Adrenal gland (tissue), 12 donors: ENCODE data around the gene CLEC14A. TPM values are rescaled to one million over a fixed set of nuclear protein-coding genes. Genes with fewer than 3 reads are reported as not detected.

Source experiments
- DNase-seq, 7 donors: peaks; one replicate each; pipeline ENCODE4 v3.0.0-alpha.2; 2019 to 2020
- H3K27ac ChIP-seq, 5 donors: fragments of 200-600 bp; sonication (generic) in 4 of 5; 1 replicate in 3 of 5; 2 replicates in 2 of 5; pipeline versions ENCODE4 v1.5.1 to v1.8.0; 2016 to 2020; ENCODE audit warnings: mild to moderate bottlenecking in 1 of 5
- H3K27me3 ChIP-seq: fragments of 200-600 bp; 2 replicates; pipeline ENCODE4 v1.8.0; 2021
- H3K36me3 ChIP-seq, 2 donors: fragments of 200-600 bp; replicated peaks in 1 of 2; 1 replicate in 1 of 2; 2 replicates in 1 of 2; pipeline versions ENCODE4 v1.5.1 to v1.8.0; 2018 to 2022
- H3K4me1 ChIP-seq, 2 donors: fragments of 200-600 bp; replicated peaks in 1 of 2; 1 replicate in 1 of 2; 2 replicates in 1 of 2; pipeline versions ENCODE4 v1.5.1 to v1.8.0; 2018 to 2021
- H3K4me3 ChIP-seq, 4 donors: fragments of 200-600 bp; sonication (generic) in 3 of 4; one replicate each; pipeline ENCODE4 v1.5.1; 2016 to 2018
- H3K9me3 ChIP-seq, 3 donors: fragments of 200-600 bp; sonication (generic) in 1 of 3; replicated peaks in 1 of 3; 1 replicate in 2 of 3; 2 replicates in 1 of 3; pipeline versions ENCODE4 v1.5.1 to v1.8.0; 2016 to 2021
- POLR2A ChIP-seq, 2 donors: fragments of 450-650 bp; IDR thresholded peaks; one replicate each; pipeline ENCODE4 v1.6.1; 2017; ENCODE audit warnings: antibody characterized with exemption in 2 of 2, mild to moderate bottlenecking in 2 of 2, moderate library complexity in 1 of 2
- WGBS, 4 donors: extraction: QIAGEN DNeasy Blood & Tissue Kit in 2 of 4; methylation state at CpG; one replicate each; pipeline versions ENCODE4 v1.1.5 to v1.1.7; 2013 to 2017; 5-methylcytosine and 5-hydroxymethylcytosine counted together
- intact Hi-C, 2 donors: fragments of 100-400 bp; cut with DNase I; formaldehyde crosslinking; loops; one replicate each; pipeline versions ENCODE4 v1.14.1 to v1.15.0; 2022 to 2023
- polyA plus RNA-seq, 3 donors: library from polyadenylated mRNA; stranded (reverse); fragments of 200-250 nt in 2 of 3; fragments of 350-450 nt in 1 of 3; fragmentation: Illumina TruSeq in 1 of 3; extraction: RNeasy Lipid Tissue Mini Kit (QIAGEN cat#74804) in 1 of 3; gene quantifications; one replicate each; pipeline ENCODE4 v1.2.3, GENCODE V29; 2013 to 2014
- total RNA-seq, 9 donors: library from RNA; depleted of rRNA in 4 of 9; stranded (reverse); fragments of >200 nt in 4 of 9; fragments of 120-200 nt in 1 of 9; fragmentation: NEBNext Ultra II Directional in 1 of 9; extraction: Animal tissue kit (Norgen Biotek cat#: 25700) in 1 of 9; gene quantifications; one replicate each; pipeline versions ENCODE4 v1.1.0 to v1.2.4, GENCODE V29; 2013 to 2023
- TF ChIP-seq, protein P1 (sequence below), 6 experiments: fragments of 450-650 bp in 4 of 6; fragments of 200-600 bp in 2 of 6; sonication (generic) in 1 of 6; IDR thresholded peaks; 1 replicate in 5 of 6; 2 replicates in 1 of 6; pipeline versions ENCODE4 v1.5.1 to v1.8.0; 2016 to 2021; ENCODE audit warnings: antibody characterized with exemption in 6 of 6, mild to moderate bottlenecking in 2 of 6, moderate library complexity in 1 of 6
- donor health status: healthy with polysubstance abuse.
- donor health status: Bipolar disorder and iron deficiency.
- donor health status: DM: yes; HTN: yes; CAD: no.
- donor health status: DM: no; HTN: no; CAD: no.
- donor health status: DM: no; HTN: no; CAD: no.
- donor health status: DM: yes; HTN: yes; CAD: no.

The CLEC14A gene
- total and polyA plus RNA-seq, 12 donors: 4.0 to 26.1 (median 17.5) TPM

DNA sequence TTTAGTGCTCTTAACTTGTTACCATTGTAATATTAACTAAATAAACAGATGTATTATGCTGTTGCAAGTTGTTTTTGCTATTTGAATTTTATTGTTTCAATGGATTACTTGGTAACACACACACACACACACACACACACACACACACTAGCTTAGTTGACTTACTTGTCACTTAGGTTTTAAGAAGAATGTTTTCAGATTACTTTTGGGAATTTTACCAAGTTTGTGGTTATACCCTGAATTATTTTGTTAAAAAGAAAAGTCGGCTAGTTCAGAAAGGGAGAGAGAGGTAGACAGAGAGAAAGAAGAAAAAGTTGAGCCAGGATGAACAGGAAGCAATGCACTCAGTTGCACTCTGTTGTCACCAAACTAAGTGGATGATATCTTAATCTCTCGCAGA is 42.9 kb downstream of the CLEC14A start:
- Histone ChIP-seq H3K4me3 (no peak overlapping the region), H3K27ac (no peak overlapping the region), H3K27me3 (peaks cover 38% of the 10 kb centered on the region), H3K4me1 (no peaks in the 10 kb centered on the region), H3K36me3 (no peaks in the 10 kb centered on the region), H3K9me3 (no peaks in the 10 kb centered on the region)
- 74 to 78% (median 76%) methylated on average over 2 of the region's 2 CpGs for WGBS, 4 donors
- no peak for TF ChIP-seq POLR2A (IDR thresholded peaks at IDR 0.05)
- TF ChIP-seq, protein P1, sequence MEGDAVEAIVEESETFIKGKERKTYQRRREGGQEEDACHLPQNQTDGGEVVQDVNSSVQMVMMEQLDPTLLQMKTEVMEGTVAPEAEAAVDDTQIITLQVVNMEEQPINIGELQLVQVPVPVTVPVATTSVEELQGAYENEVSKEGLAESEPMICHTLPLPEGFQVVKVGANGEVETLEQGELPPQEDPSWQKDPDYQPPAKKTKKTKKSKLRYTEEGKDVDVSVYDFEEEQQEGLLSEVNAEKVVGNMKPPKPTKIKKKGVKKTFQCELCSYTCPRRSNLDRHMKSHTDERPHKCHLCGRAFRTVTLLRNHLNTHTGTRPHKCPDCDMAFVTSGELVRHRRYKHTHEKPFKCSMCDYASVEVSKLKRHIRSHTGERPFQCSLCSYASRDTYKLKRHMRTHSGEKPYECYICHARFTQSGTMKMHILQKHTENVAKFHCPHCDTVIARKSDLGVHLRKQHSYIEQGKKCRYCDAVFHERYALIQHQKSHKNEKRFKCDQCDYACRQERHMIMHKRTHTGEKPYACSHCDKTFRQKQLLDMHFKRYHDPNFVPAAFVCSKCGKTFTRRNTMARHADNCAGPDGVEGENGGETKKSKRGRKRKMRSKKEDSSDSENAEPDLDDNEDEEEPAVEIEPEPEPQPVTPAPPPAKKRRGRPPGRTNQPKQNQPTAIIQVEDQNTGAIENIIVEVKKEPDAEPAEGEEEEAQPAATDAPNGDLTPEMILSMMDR (IDR thresholded peaks at IDR 0.05): no peak
- intact Hi-C loops: no loop called here
- no peak for DNase-seq

DNA sequence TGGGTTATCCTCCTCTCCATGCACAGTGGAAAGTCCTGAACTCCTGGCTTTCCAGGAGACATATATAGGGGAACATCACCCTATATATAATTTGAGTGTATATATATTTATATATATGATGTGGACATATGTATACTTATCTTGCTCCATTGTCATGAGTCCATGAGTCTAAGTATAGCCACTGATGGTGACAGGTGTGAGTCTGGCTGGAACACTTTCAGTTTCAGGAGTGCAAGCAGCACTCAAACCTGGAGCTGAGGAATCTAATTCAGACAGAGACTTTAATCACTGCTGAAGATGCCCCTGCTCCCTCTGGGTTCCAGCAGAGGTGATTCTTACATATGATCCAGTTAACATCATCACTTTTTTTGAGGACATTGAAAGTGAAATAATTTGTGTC is 43.8 kb downstream of the CLEC14A start:
- H3K9me3 ChIP-seq: no peaks in the 10 kb centered on the region
- no peak overlapping the region for H3K4me3 ChIP-seq
- H3K27ac ChIP-seq: no peak overlapping the region
- peaks cover 46% of the 10 kb centered on the region for H3K27me3 ChIP-seq
- TF ChIP-seq, protein P1 (IDR thresholded peaks at IDR 0.05): no peak
- TF ChIP-seq POLR2A (IDR thresholded peaks at IDR 0.05): no peak
- H3K4me1 ChIP-seq: no peaks in the 10 kb centered on the region
- DNase-seq: no peak
- no peaks in the 10 kb centered on the region for H3K36me3 ChIP-seq
- intact Hi-C loops: no loop called here

DNA sequence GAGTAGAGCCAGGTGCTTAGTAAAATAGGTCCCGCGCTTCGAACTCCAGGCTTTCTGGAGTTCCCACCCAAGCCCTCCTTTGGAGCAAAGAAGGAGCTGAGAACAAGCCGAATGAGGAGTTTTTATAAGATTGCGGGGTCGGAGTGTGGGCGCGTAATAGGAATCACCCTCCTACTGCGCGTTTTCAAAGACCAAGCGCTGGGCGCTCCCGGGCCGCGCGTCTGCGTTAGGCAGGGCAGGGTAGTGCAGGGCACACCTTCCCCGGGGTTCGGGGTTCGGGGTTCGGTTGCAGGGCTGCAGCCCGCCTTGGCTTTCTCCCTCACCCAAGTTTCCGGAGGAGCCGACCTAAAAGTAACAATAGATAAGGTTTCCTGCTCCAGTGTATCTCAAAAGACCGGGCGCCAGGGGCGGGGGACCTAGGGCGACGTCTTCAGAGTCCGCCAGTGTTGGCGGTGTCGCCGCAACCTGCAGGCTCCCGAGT is 44.6 kb downstream of the CLEC14A start:
- DNase-seq: no peak
- TF ChIP-seq POLR2A (IDR thresholded peaks at IDR 0.05): no peak
- TF ChIP-seq, protein P1 (IDR thresholded peaks at IDR 0.05): no peak
- H3K27me3 ChIP-seq: peaks cover 47% of the 10 kb centered on the region
- H3K27ac ChIP-seq: no peak overlapping the region
- no peaks in the 10 kb centered on the region for H3K4me1 ChIP-seq
- no peaks in the 10 kb centered on the region for H3K36me3 ChIP-seq
- no peaks in the 10 kb centered on the region for H3K9me3 ChIP-seq
- 12 to 19% (median 15%) methylated on average over 15 to 34 of the region's 34 CpGs for WGBS, 4 donors
- intact Hi-C loops: no loop called here
- peak overlapping the region in 1 of 4 donors; percentile 31 for H3K4me3 ChIP-seq

DNA sequence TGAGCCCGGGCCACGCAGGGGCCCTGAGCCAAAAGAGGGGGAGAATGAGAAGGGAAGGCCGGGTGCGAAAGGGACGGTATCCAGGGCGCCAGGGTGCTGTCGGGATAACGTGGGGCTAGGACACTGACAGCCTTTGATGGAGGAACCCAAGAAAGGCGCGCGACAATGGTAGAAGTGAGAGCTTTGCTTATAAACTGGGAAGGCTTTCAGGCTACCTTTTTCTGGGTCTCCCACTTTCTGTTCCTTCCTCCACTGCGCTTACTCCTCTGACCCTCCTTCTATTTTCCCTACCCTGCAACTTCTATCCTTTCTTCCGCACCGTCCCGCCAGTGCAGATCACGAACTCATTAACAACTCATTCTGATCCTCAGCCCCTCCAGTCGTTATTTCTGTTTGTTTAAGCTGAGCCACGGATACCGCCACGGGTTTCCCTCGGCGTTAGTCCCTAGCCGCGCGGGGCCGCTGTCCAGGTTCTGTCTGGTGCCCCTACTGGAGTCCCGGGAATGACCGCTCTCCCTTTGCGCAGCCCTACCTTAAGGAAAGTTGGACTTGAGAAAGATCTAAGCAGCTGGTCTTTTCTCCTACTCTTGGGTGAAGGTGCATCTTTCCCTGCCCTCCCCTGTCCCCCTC is 45.2 kb downstream of the CLEC14A start:
- no peak overlapping the region for H3K27ac ChIP-seq
- DNase-seq: no peak
- peak overlapping the region in 1 of 4 donors; percentile 31 for H3K4me3 ChIP-seq
- intact Hi-C loops: no loop called here
- TF ChIP-seq POLR2A (IDR thresholded peaks at IDR 0.05): no peak
- TF ChIP-seq, protein P1 (IDR thresholded peaks at IDR 0.05): no peak
- 1 to 4% (median 3%) methylated on average over 21 to 29 of the region's 29 CpGs for WGBS, 4 donors
- no peaks in the 10 kb centered on the region for H3K4me1 ChIP-seq
- peaks cover 47% of the 10 kb centered on the region for H3K27me3 ChIP-seq
- H3K9me3 ChIP-seq: peaks cover 0 to 4% (median 0%) of the 10 kb centered on the region in 3 donors
- H3K36me3 ChIP-seq: no peaks in the 10 kb centered on the region
